Erythroblast (primary cell): Measurements from ENCODE around the gene CNTNAP1.

Experiments used
- GATA1 ChIP-seq: IDR thresholded peaks from 2 replicates; pipeline ENCODE4 v1.6.1; 2011; ENCODE audit warnings: low read depth, mild to moderate bottlenecking, control low read depth, low read length, moderate library complexity
- POLR2A ChIP-seq: IDR thresholded peaks from 2 replicates; pipeline ENCODE4 v1.6.1; 2011; ENCODE audit warnings: mild to moderate bottlenecking, low read length

DNA sequence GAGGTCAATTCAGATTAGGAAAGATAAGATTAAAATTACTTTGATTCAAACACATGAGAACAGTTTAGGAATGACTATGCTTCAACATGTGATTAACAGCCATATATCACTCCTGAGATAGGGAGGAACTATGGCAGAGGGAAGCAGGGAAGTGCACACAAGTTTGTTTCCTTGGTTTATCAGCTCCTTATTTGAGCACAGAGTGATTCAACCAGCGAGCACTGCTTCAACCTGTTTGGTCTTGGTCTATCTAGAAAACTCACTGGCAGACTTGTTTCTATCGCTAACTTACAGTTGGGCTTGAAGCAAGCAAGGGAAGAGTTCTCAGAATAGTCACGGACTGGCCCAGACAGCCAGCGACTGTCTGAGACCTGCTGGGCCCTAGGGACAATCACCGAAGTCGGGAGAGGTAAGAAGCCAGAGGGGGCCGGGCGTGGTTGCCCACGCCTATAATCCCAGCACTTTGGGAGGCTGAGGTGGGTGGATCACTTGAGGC lies 49.3 kb upstream of the CNTNAP1 start:
- TF ChIP-seq POLR2A (peak; percentile 82), GATA1 (no peak)
